SK-N-SH (cell line): Measurements from ENCODE around the gene EGFL8. TPM values are rescaled to one million over a fixed set of nuclear protein-coding genes. Genes with fewer than 3 reads are reported as not detected.

ENCODE experiments used
- CTCF ChIA-PET: fragments of 300-600, 350-600 bp; formaldehyde crosslinking; extraction: SDS; loops from one replicate; lab custom pipeline; 2021; lab: Yijun Ruan, JAX
- POLR2A ChIA-PET: fragments of 350-600 bp; sonication (Branson Sonifier 250); formaldehyde crosslinking; extraction: SDS; loops from one replicate; lab custom pipeline; 2020; ENCODE audit warnings: antibody characterized with exemption, inconsistent platforms; lab: Yijun Ruan, JAX
- DNase-seq: peaks from one replicate; pipeline ENCODE4 v3.0.0; 2012
- H2AFZ ChIP-seq: fragments of 200-600 bp; sonication (generic); 2 replicates; pipeline ENCODE4 v1.8.1; 2016; ENCODE audit warnings: antibody characterized with exemption, mild to moderate bottlenecking, low read depth
- H3F3A ChIP-seq: fragments of 200-600 bp; sonication (generic); replicated peaks from 2 replicates; pipeline ENCODE3; 2016; ENCODE audit warnings: antibody characterized with exemption, mild to moderate bottlenecking; ENCODE audit not compliant: insufficient read depth
- H3K27ac ChIP-seq, 2 experiments: fragments of 200-500 bp in 1 of 2; fragments of 200-600 bp in 1 of 2; sonication (Bioruptor generic) in 1 of 2; sonication (generic), shearing (Covaris generic) in 1 of 2; 2 replicates each; pipeline versions ENCODE4 v1.5.1 to v1.6.1; 2014 to 2016; ENCODE audit warnings: low read depth in 2 of 2, inconsistent platforms in 1 of 2, low read length in 1 of 2, mild to moderate bottlenecking in 1 of 2, mixed read lengths in 1 of 2
- H3K27me3 ChIP-seq: fragments of 200-600 bp; sonication (generic), shearing (Covaris generic); 2 replicates; pipeline ENCODE4 v1.6.1; 2016; ENCODE audit warnings: mixed run types; ENCODE audit not compliant: insufficient read depth
- H3K36me3 ChIP-seq, 2 experiments: fragments of 200-500 bp in 1 of 2; fragments of 200-600 bp in 1 of 2; sonication (Bioruptor generic) in 1 of 2; sonication (generic) in 1 of 2; replicated peaks in 1 of 2; 2 replicates each; pipeline versions ENCODE3 to v1.5.1; 2014 to 2016; ENCODE audit warnings: low read length in 1 of 2, mild to moderate bottlenecking in 1 of 2; ENCODE audit not compliant: insufficient read depth in 2 of 2, control insufficient read depth in 1 of 2
- H3K4me1 ChIP-seq, 2 experiments: fragments of 200-500 bp in 1 of 2; fragments of 200-600 bp in 1 of 2; sonication (Bioruptor generic) in 1 of 2; sonication (generic), shearing (Covaris generic) in 1 of 2; 2 replicates each; pipeline versions ENCODE4 v1.5.1 to v1.6.1; 2014 to 2016; ENCODE audit warnings: low read depth in 1 of 2, low read length in 1 of 2, mixed run types in 1 of 2; ENCODE audit not compliant: insufficient read depth in 2 of 2, control insufficient read depth in 1 of 2
- H3K4me2 ChIP-seq: fragments of 200-600 bp; sonication (generic), shearing (Covaris generic); 2 replicates; pipeline ENCODE4 v1.6.1; 2017; ENCODE audit warnings: mixed run types
- H3K4me3 ChIP-seq, 2 experiments: fragments of 200-500 bp in 1 of 2; fragments of 200-600 bp in 1 of 2; sonication (Bioruptor generic) in 1 of 2; sonication (generic), shearing (Covaris generic) in 1 of 2; 2 replicates each; pipeline versions ENCODE4 v1.5.1 to v1.8.1; 2014 to 2016; ENCODE audit warnings: low read depth in 2 of 2, inconsistent platforms in 1 of 2, low read length in 1 of 2, mild to moderate bottlenecking in 1 of 2, mixed read lengths in 1 of 2, moderate library complexity in 1 of 2
- H3K79me2 ChIP-seq: fragments of 200-600 bp; sonication (generic); 2 replicates; pipeline ENCODE4 v1.8.1; 2017; ENCODE audit warnings: mild to moderate bottlenecking; ENCODE audit not compliant: insufficient read depth
- H3K9ac ChIP-seq: fragments of 200-600 bp; sonication (generic); 2 replicates; pipeline ENCODE4 v1.6.1; 2017; ENCODE audit warnings: mixed run types
- H3K9me2 ChIP-seq: fragments of 200-600 bp; sonication (generic); 2 replicates; pipeline ENCODE4 v1.6.1; 2017; ENCODE audit warnings: mixed run types
- H3K9me3 ChIP-seq: fragments of 200-600 bp; sonication (generic); 2 replicates; pipeline ENCODE4 v1.6.1; 2017; ENCODE audit warnings: mixed run types, mild to moderate bottlenecking, moderate library complexity
- H4K20me1 ChIP-seq: fragments of 200-600 bp; sonication (generic); 2 replicates; pipeline ENCODE4 v1.6.1; 2017; ENCODE audit warnings: mild to moderate bottlenecking, mixed run types; ENCODE audit not compliant: insufficient read depth
- CHD2 ChIP-seq: fragments of 150-350 bp; IDR thresholded peaks from 2 replicates; pipeline ENCODE4 v1.6.1; 2018; ENCODE audit warnings: low read length; ENCODE audit not compliant: partially characterized antibody
- EZH2phosphoT487 ChIP-seq: fragments of 200-600 bp; sonication (generic); IDR thresholded peaks from 2 replicates; pipeline ENCODE4 v1.6.1; 2017; ENCODE audit warnings: low read depth, mixed run types, mild to moderate bottlenecking, antibody characterized with exemption, moderate library complexity, borderline replicate concordance
- IRF3 ChIP-seq: fragments of 150-350 bp; IDR thresholded peaks from 2 replicates; pipeline ENCODE4 v1.6.1; 2016; ENCODE audit warnings: mild to moderate bottlenecking, low read depth, low read length
- MEF2A ChIP-seq: IDR thresholded peaks from 2 replicates; pipeline ENCODE4 v1.4.0; 2012; ENCODE audit warnings: low read depth, borderline replicate concordance
- POLR2AphosphoS5 ChIP-seq: IDR thresholded peaks from 2 replicates; pipeline ENCODE4 v1.6.1; 2012; ENCODE audit warnings: low read depth, low read length
- RFX5 ChIP-seq: IDR thresholded peaks from 2 replicates; pipeline ENCODE4 v1.6.1; 2012; ENCODE audit warnings: mild to moderate bottlenecking, improper control_type of control experiment, low read length
- SIN3A ChIP-seq: IDR thresholded peaks from 2 replicates; pipeline ENCODE4 v1.6.1; 2012; ENCODE audit warnings: low read depth, mild to moderate bottlenecking, low read length, moderate library complexity, borderline replicate concordance
- TCF12 ChIP-seq: IDR thresholded peaks from 2 replicates; pipeline ENCODE4 v1.4.0; 2012
- USF1 ChIP-seq: IDR thresholded peaks from 2 replicates; pipeline ENCODE4 v1.4.0; 2012; ENCODE audit warnings: low read depth, borderline replicate concordance
- USF2 ChIP-seq: fragments of 150-350 bp; IDR thresholded peaks from 2 replicates; pipeline ENCODE4 v1.6.1; 2017; ENCODE audit warnings: antibody characterized with exemption, low read length, low read depth, borderline replicate concordance
- WGBS: methylation state at CpG from one replicate; pipeline ENCODE4 v1.1.6; 2017; ENCODE audit warnings: low lambda C conversion rate; 5-methylcytosine and 5-hydroxymethylcytosine counted together
- polyA plus RNA-seq, 3 experiments: library from polyadenylated mRNA; depleted of rRNA; stranded (reverse); fragments of >200 nt; gene quantifications; 2 replicates each; pipeline ENCODE4 v1.2.3, GENCODE V29; 2012

Gene EGFL8
- polyA plus RNA-seq, 1 of the 3 experiments (the other 2 are of a cell fraction) = 7.7 TPM

GRCh38 chr6:32149092-32149755 lies 15.2 kb upstream of the EGFL8 start:
- 90% methylated on average over 41 of the region's 47 CpGs for WGBS
- no peak overlapping the region for H3K4me3 ChIP-seq
- H3K79me2 ChIP-seq = peaks cover 1% of the 10 kb centered on the region; the same call in 1 of the 2 replicates
- H3K9me2 ChIP-seq = no peaks in the 10 kb centered on the region
- no peak overlapping the region for H3K9ac ChIP-seq
- no peak overlapping the region for H3K27ac ChIP-seq
- POLR2A ChIA-PET = no interaction called here
- H3K4me2 ChIP-seq = no peak overlapping the region
- H3K27me3 ChIP-seq = no peaks in the 10 kb centered on the region
- H3K9me3 ChIP-seq = no peaks in the 10 kb centered on the region
- CTCF ChIA-PET = interaction anchor here (0.6 kb wide), 1 partner anchor 59 kb away, joined by 3 read pairs; no protein-coding TSS in a partner anchor
- no peak for DNase-seq
- no peaks in the 10 kb centered on the region for H4K20me1 ChIP-seq
- no peaks in the 10 kb centered on the region for H3K36me3 ChIP-seq
- H2AFZ ChIP-seq = no peak overlapping the region
- no peak for TF ChIP-seq RFX5
- peaks cover 4% of the 10 kb centered on the region for H3F3A ChIP-seq
- H3K4me1 ChIP-seq = peaks cover 13 to 21% of the 10 kb centered on the region in 2 experiments; a peak in 3 of 4 replicates

- ChIA-PET CTCF (no interaction called here), POLR2A (no interaction called here)
- H3K4me1 ChIP-seq = peaks cover 13 to 27% of the 10 kb centered on the region in 2 experiments; a peak in 3 of 4 replicates
Measured at GRCh38 chr6:32149932-32150870, 14.2 kb upstream of the EGFL8 start.

More at GRCh38 chr6:32149932-32150870, 14.2 kb upstream of the EGFL8 start:
- DNase-seq = no peak
- Histone ChIP-seq H3K79me2 (peaks cover 11% of the 10 kb centered on the region), H2AFZ (no peak overlapping the region), H3F3A (peaks cover 4% of the 10 kb centered on the region), H3K9me2 (no peaks in the 10 kb centered on the region), H4K20me1 (no peaks in the 10 kb centered on the region), H3K4me2 (no peak overlapping the region), H3K4me3 (no peak overlapping the region), H3K9ac (no peak overlapping the region), H3K27me3 (no peaks in the 10 kb centered on the region), H3K27ac (no peak overlapping the region), H3K36me3 (no peaks in the 10 kb centered on the region), H3K9me3 (no peaks in the 10 kb centered on the region)
- TF ChIP-seq USF2 (no peak), USF1 (no peak), SIN3A (no peak), RFX5 (no peak), MEF2A (no peak), TCF12 (no peak), CHD2 (no peak), IRF3 (no peak), EZH2phosphoT487 (no peak), POLR2AphosphoS5 (no peak)
- WGBS = 91% methylated on average over 51 of the region's 55 CpGs
